ENCODE data around the gene GRIN3A.
"Not testable (repeated sequence)": the region's sequence is repeated elsewhere in the genome, so short reads cannot be mapped to it uniquely, and the experiment has no call there.

GRIN3A gene

GRCh38 chr9:101574731-101575333 lies 163.6 kb downstream of the GRIN3A start:
- no peak for DNase-seq

DNA sequence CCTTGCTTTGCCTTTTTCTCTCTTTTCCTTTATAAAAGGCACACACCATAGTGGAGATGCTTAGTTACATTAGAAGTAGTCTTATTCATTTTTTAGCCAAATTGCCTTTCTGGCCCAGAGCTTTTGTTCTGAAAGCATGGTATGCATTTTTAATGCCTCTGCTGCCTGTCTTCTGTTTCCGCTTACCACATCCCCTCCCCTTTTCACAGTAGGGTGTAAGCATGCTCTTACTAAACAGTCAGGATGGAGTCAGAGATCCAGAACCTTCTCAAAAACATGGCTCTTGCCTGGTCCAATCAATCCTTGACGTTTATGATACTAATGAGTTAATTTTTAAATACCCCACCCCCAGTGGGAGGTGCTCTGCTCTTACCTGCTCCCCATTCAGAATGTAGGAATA lies 166.1 kb downstream of the GRIN3A start:
- DNase-seq = no peak

DNA sequence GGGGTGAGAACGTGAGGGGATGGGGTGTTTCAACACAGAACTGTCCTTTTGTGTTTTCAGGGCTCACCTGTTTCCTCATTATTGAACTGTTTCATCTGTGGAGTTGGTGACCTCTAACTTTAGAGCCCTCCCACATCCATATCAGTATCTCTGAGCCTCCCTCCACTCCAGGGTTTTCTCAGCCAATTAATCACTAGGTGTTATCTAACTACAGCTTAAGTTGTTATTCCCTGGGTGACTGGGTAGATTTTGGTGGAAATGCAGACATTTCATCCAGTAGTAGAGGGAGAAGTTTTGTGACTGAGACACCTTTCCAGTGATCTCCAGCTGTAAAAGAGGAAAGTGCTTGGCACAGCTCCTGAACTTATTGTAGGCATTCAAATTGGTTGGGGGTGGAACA lies 167.3 kb downstream of the GRIN3A start:
- DNase-seq = no peak

DNA sequence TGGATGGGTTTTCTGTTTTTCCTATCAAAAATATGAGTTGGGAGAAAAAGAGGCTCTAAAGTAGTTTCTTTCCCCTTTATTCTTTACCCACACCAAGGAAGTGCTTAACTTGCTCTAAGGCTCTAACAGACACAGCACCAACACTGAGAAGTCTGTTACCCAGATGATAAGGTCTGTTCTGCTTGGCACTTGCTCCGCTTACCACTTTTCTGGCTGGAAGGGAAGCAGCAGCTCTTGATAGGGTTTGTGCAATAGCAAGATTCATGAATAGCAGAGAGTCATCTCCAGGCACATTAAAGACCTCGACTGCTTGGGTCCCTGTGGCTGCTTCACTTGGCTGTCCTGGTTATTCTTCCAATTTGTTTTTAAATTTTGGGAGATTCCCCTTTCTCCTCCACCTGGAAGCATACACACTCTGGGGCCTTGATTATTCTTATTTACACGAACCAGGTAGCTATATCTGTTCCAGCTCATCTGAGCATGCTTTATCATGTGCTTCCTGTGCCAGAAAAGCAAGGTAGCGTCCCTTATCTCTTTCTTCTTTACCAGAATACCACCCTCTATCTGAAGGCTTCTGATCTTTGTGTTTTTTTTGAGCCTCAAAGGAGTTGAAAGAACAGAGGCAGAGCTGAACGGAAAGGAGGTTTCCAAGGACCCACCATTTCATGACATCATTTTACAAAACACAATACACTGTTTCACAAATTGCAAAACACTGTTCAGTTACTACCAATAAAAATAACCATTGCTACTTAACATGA lies 168.5 kb downstream of the GRIN3A start:
- DNase-seq = no peak

- no peak for DNase-seq
These were observed 170.6 kb downstream of the GRIN3A start for GRCh38 chr9:101567725-101568350.

- DNase-seq = no peak
These were observed 171.3 kb downstream of the GRIN3A start for GRCh38 chr9:101566904-101567724.

GRCh38 chr9:101564252-101564651 lies 174.2 kb downstream of the GRIN3A start:
- no peak for DNase-seq

DNA sequence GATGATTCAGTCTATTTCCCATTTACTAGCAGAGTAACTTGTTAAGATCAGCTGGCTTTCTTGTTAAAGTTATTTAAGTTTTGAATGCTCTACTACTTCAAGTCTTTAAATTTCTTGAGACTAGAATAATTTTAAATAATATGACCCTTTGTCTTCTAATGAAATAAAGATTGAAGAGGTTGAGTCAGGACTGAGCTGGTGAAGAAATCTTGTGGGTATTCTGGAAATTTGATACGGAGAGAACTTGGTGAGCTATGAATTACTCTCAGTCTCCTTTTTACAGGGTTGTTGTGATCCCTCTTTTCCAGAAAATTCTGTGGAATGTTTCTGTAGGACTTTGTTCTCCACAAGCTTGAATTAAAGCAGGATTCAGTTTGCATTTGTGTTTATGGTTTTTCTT lies 175.5 kb downstream of the GRIN3A start:
- no peak for DNase-seq

DNA sequence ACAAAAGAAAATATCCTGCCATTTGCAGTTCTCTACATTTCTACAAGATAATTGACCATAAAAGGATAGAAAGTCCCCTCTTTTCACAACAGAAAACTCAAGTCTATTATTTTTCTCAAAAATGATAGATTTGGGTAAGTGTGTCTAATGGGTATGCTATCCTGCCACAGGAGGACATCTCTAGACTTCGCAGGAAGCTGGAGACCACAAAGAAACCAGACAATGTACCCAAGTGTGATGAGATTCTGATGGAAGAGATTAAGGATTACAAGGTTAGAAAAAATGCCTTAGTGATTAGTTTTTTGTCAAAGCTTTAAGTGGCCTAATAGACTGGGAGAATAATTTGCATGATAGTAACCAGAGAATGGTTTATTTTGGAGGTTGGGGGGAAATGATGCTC lies 176.7 kb downstream of the GRIN3A start:
- DNase-seq = no peak

- DNase-seq = not testable (repeated sequence)
These were observed 188.9 kb downstream of the GRIN3A start for GRCh38 chr9:101549472-101550098.

- no peak for DNase-seq
These were observed 195.2 kb downstream of the GRIN3A start for GRCh38 chr9:101543098-101543735.

DNA sequence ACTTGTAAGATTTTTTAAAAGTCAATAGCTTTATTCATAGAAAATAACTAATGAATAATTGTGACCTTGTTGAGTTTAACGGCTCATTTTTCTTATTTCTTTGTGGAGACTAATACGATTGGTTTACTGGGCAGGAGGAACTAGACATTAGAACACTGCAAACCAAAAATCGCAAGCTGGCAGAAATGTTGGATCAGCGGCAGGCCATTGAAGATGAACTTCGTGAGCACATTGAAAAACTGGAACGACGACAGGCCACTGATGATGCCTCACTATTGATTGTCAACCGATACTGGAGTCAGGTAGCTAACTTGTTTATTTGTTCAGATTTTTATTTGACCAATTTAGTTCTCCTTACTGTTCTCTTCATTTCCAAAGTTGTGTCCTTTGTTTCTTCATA lies 198.4 kb downstream of the GRIN3A start:
- DNase-seq = no peak

DNA sequence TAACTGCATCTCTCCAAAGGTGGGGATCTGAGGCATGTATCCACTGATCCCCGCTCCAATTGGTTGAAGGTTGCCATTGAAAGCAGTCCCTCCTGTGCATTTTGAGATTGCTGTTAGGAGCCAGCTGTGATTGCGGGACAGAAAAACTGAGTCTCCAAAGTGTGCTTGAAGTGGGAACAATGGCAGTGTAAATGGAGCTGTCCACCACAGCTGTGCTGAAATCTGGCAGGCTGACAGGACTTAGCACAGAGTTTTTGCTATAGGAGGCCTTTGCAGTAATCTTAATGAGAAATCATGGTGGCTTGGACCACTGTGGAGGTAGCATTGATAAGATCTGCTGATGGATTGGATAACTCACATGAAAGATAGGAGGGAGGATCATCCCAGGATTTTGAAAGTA lies 201.5 kb downstream of the GRIN3A start:
- DNase-seq = no peak

DNA sequence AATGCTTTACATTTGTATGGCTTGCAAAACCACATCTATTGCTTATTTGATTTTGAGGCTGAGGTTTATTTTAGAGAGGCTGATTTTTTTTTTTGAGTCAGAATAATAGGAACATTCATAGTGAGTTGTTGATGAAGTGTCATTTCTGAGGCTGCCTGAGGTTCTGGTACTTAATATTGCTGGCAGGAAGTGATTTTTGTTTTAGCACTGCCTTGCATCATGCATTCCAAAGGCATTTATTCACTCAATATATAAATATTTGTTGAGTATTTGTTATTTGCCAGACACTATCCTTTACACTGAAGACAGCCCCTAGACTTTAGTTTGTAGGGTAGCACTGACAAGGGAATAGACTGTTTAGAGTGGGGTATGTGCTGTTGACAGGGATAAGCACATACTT lies 202.1 kb downstream of the GRIN3A start:
- DNase-seq = no peak

GRCh38 chr9:101533334-101534204 lies 204.9 kb downstream of the GRIN3A start, which contains the start of gene RNF20:
Gene RNF20 (plus strand): TSS chr9:101533853. CDS start chr9:101535424, 1,571 bp downstream.
- DNase-seq = peak; percentile 99

DNA sequence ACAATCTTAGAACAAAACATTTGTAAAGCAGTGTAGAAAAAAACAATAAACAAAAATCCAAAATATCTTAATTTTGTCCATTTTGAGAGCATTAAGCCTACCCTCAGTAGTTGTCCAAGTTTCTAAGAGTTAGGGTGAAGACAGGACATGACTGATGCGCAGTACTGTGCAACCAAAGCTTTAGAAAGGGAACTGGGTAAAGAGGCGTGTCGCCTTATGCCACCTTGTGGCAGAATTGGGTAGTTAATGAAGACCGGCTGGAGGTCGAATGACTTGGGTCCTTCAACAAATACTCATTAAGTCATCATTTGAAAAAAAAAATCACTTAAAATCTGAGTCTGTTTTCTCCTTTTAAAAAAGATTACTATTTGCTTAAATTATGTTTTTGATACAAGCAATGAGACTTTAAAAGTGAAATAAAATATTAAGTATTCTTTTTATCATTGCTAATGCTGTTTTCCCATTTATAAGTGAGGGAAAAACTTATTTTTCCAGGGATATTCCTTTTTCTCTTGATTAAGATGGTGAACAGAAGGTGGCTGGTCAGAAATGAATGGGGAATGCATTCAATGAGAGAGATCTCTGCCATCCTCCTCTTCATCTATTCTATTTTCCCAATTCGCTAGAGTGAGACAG lies 208.3 kb downstream of the GRIN3A start:
- peak; percentile 65 for DNase-seq

DNA sequence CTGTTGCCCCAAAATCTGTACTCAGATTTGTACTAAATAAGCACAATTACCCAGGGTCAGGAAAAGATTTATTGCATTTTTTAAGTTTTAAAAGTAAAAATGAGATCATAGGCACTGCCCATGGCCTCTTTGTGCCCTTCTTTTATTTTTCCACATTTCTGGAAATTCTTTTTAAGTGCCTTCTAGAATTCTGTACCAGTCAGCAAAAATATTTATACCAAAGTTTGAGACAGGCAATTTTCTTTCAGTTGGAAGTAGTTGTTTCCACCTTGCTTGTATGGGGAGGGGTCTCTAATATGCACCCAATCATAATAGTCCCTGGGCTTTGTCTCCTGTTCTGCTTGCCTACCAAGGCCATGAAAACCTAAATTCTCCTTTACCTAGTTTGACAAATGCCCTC lies 210.4 kb downstream of the GRIN3A start:
- DNase-seq = no peak

GRCh38 chr9:101527066-101527465 lies 211.4 kb downstream of the GRIN3A start:
- no peak for DNase-seq

GRCh38 chr9:101524371-101524770 lies 214.1 kb downstream of the GRIN3A start:
- DNase-seq = no peak
